Measurements from ENCODE around the gene CERK.

DNA sequence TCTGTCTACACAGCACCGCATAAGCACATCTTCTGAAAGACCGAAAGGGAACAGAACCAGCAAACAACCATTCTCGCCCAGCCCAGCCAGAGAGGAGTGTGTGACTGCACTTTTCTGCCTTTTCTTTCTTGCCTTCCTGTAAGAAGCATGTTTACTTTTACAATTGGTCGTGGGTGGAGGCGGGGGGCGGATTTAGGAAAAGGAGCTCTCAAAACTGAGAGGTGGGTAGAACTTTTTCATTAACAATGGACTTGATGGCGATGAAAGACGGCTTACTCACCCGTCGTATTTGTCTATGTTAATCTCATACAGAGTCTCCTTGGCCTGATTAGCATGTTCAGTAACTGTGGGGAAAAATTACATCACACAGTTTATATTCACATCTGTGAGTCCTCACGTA is 27.2 kb downstream of the CERK start:
- no peak for TF ChIP-seq TAF1 (IDR thresholded peaks at IDR 0.05; ENCODE audit: borderline replicate concordance, insufficient read depth, low read length)
- TF ChIP-seq, protein P1, sequence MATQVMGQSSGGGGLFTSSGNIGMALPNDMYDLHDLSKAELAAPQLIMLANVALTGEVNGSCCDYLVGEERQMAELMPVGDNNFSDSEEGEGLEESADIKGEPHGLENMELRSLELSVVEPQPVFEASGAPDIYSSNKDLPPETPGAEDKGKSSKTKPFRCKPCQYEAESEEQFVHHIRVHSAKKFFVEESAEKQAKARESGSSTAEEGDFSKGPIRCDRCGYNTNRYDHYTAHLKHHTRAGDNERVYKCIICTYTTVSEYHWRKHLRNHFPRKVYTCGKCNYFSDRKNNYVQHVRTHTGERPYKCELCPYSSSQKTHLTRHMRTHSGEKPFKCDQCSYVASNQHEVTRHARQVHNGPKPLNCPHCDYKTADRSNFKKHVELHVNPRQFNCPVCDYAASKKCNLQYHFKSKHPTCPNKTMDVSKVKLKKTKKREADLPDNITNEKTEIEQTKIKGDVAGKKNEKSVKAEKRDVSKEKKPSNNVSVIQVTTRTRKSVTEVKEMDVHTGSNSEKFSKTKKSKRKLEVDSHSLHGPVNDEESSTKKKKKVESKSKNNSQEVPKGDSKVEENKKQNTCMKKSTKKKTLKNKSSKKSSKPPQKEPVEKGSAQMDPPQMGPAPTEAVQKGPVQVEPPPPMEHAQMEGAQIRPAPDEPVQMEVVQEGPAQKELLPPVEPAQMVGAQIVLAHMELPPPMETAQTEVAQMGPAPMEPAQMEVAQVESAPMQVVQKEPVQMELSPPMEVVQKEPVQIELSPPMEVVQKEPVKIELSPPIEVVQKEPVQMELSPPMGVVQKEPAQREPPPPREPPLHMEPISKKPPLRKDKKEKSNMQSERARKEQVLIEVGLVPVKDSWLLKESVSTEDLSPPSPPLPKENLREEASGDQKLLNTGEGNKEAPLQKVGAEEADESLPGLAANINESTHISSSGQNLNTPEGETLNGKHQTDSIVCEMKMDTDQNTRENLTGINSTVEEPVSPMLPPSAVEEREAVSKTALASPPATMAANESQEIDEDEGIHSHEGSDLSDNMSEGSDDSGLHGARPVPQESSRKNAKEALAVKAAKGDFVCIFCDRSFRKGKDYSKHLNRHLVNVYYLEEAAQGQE (IDR thresholded peaks at IDR 0.05; ENCODE audit: insufficient read depth in 1 of 2, low read depth in 2 of 2, low read length in 2 of 2) = no peak

Data from PFSK-1 (cell line).